ENCODE results near the gene PTGES3.
"Not testable (repeated sequence)": the region's sequence is repeated elsewhere in the genome, so short reads cannot be mapped to it uniquely, and the experiment has no call there.

The PTGES3 gene, protein sequence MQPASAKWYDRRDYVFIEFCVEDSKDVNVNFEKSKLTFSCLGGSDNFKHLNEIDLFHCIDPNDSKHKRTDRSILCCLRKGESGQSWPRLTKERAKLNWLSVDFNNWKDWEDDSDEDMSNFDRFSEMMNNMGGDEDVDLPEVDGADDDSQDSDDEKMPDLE

GRCh38 chr12:56688129-56688845 lies at the start of gene PTGES3:
Gene PTGES3, minus strand, starts transcription at chr12:56688284. Its CDS starts 285 bp downstream, at chr12:56687999.
- DNase-seq = peak; percentile 99

- DNase-seq = no peak
Observed at GRCh38 chr12:56728139-56728861, 40.2 kb upstream of the PTGES3 start.

GRCh38 chr12:56726196-56726675 lies 38.2 kb upstream of the PTGES3 start:
- DNase-seq = not testable (repeated sequence)

- DNase-seq = no peak
Observed at GRCh38 chr12:56725723-56726102, 37.6 kb upstream of the PTGES3 start.

GRCh38 chr12:56724972-56725722 lies 37.1 kb upstream of the PTGES3 start, which contains the start of gene NACA:
Gene NACA, minus strand, starts transcription at chr12:56725299. Its CDS starts 778 bp downstream, at chr12:56724521.
- peak; percentile 95 for DNase-seq

GRCh38 chr12:56724701-56724971 lies 36.6 kb upstream of the PTGES3 start:
- no peak for DNase-seq

DNA sequence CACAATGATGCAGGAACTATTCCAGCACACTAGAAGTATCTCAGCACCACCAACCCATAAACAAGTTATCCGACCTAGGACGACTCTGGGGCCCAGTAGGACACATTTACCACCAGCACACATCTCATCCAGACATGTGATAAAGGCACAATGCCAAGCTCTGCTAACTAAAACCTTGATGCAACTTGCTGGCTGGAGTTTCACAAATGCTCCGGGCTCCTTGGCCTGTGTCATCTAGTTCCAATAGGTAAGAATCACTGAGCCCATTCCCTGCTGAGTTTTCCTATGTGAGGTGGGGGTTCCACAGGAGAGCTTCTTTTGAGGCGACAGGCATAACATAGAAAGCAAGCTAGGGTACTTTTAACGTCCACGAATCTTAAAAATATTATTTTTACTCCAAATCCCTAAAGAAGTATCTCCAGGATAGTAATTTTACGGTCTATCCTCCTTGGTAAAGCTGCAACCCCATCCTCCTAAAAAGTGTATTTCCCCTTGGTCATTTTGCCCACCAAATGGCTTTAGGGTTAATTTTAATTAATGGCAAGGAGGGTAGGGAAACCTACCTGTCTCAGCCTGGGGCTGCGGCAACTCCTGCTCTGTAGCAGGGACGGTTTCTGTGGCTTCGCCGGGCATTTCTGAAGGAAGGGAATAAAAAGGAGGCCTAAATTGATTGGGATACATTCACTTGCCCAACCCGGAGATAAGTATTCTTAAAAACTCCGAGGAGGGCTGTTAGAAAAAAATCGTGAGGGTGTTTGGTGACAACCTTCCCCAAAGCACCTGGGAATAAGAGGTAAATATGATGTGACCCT lies 36.0 kb upstream of the PTGES3 start:
- no peak for DNase-seq

DNA sequence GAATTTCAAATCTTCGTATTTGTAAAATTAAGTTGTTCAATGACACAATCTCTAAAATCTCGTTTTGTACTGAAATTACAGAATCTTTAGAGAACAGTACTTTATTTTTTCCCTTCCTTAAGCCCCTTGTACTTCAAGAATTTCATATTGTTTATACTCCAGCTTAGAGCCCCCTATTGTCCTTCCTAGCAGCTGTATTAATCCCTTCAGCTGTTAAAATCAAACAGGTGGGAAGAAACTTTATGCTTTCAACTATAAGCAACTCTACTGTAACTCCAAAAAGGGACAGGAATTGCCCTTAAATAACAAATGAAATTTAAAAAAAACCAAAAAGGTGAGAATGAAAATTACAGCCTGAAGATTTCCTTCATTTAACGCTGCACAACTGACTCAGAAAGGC lies 35.3 kb upstream of the PTGES3 start:
- no peak for DNase-seq

DNA sequence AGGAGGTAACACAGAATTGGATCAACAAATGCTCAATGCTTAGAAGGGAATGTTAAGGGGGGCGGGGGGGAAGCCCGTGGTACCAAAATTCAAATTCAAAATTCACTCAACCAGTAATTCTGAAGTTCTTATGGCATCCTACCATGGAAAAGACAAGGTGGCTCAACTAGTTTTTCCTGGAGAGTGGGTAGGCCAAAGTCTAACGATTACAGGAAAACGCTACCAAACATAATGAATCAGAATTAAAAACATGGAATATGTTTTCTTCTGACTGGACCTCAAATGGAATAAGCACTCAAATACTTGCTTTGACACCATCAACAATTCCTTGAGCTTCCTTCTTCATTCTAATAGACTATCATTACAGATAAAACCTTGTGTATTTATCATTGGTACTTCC lies 34.7 kb upstream of the PTGES3 start:
- DNase-seq = no peak

- no peak for DNase-seq
Observed at GRCh38 chr12:56721721-56722120, 33.6 kb upstream of the PTGES3 start.

- no peak for DNase-seq
Observed at GRCh38 chr12:56721216-56721615, 33.1 kb upstream of the PTGES3 start.

- no peak for DNase-seq
Observed at GRCh38 chr12:56720731-56721151, 32.7 kb upstream of the PTGES3 start.

GRCh38 chr12:56719056-56719455 lies 31.0 kb upstream of the PTGES3 start:
- no peak for DNase-seq

- DNase-seq = no peak
Observed at GRCh38 chr12:56718636-56719035, 30.6 kb upstream of the PTGES3 start.

- DNase-seq = no peak
Observed at GRCh38 chr12:56718149-56718548, 30.1 kb upstream of the PTGES3 start.

GRCh38 chr12:56716933-56717880 lies 29.1 kb upstream of the PTGES3 start:
- no peak for DNase-seq

- no peak for DNase-seq
Observed at GRCh38 chr12:56716458-56716857, 28.4 kb upstream of the PTGES3 start.

- no peak for DNase-seq
Observed at GRCh38 chr12:56715798-56716197, 27.7 kb upstream of the PTGES3 start.

- no peak for DNase-seq
Observed at GRCh38 chr12:56714431-56714929, 26.4 kb upstream of the PTGES3 start.

- no peak for DNase-seq
Observed at GRCh38 chr12:56713345-56713744, 25.3 kb upstream of the PTGES3 start.

GRCh38 chr12:56709759-56710376 lies 21.8 kb upstream of the PTGES3 start:
- DNase-seq = no peak
